Neural cell (in vitro differentiated cells): ENCODE measurements around the gene CD101. TPM values are rescaled to one million over a fixed set of nuclear protein-coding genes. Genes with fewer than 3 reads are reported as not detected.

Source experiments
- H2AFZ ChIP-seq: fragments of 200-600, 300-800 bp; sonication (generic), shearing (Covaris generic); 2 replicates; pipeline ENCODE4 v1.6.0; 2014; ENCODE audit warnings: low read depth, mild to moderate bottlenecking, antibody characterized with exemption, low read length, moderate library complexity
- H3F3A ChIP-seq: fragments of 200-600 bp; shearing (Covaris generic); 2 replicates; pipeline ENCODE4 v1.6.1; 2016; ENCODE audit warnings: mild to moderate bottlenecking, moderate library complexity, mixed read lengths, antibody characterized with exemption, low read length; ENCODE audit not compliant: insufficient read depth, poor library complexity, severe bottlenecking
- H3K27ac ChIP-seq: fragments of 200-600, 300-800 bp; sonication (generic), shearing (Covaris generic); 2 replicates; pipeline ENCODE4 v1.5.1; 2014; ENCODE audit warnings: mild to moderate bottlenecking, low read length, moderate library complexity
- H3K27me3 ChIP-seq: fragments of 300-800, 200-600 bp; sonication (generic), shearing (Covaris generic); 2 replicates; pipeline ENCODE4 v1.6.0; 2014; ENCODE audit warnings: mild to moderate bottlenecking, low read depth, low read length, moderate library complexity; ENCODE audit not compliant: insufficient read depth
- H3K36me3 ChIP-seq: fragments of 300-800, 200-600 bp; sonication (generic), shearing (Covaris generic); 2 replicates; pipeline ENCODE4 v1.5.1; 2014; ENCODE audit warnings: mild to moderate bottlenecking, antibody characterized with exemption, low read length, moderate library complexity; ENCODE audit not compliant: insufficient read depth
- H3K4me2 ChIP-seq: fragments of 300-800, 200-600 bp; sonication (generic), shearing (Covaris generic); 2 replicates; pipeline ENCODE4 v1.6.0; 2014; ENCODE audit warnings: mild to moderate bottlenecking, low read length
- H3K4me3 ChIP-seq: fragments of 300-800, 200-600 bp; sonication (generic), shearing (Covaris generic); 2 replicates; pipeline ENCODE4 v1.5.1; 2014; ENCODE audit warnings: mild to moderate bottlenecking, low read length, moderate library complexity
- H3K79me2 ChIP-seq: fragments of 200-600 bp; shearing (Covaris generic); replicated peaks from 2 replicates; pipeline ENCODE4 v1.6.0; 2014; ENCODE audit warnings: mild to moderate bottlenecking, low read length, moderate library complexity; ENCODE audit not compliant: insufficient read depth
- H3K9ac ChIP-seq: fragments of 300-800, 200-600 bp; sonication (generic), shearing (Covaris generic); 2 replicates; pipeline ENCODE4 v1.6.1; 2016; ENCODE audit warnings: mild to moderate bottlenecking, low read length, mixed read lengths
- H3K9me2 ChIP-seq: fragments of 200-600 bp; shearing (Covaris generic); 2 replicates; pipeline ENCODE4 v1.6.1; 2016; ENCODE audit warnings: mild to moderate bottlenecking, low read length, mixed read lengths; ENCODE audit not compliant: insufficient read depth
- H3K9me3 ChIP-seq: fragments of 200-600, 300-800 bp; sonication (generic), shearing (Covaris generic); 2 replicates; pipeline ENCODE4 v1.6.1; 2016; ENCODE audit warnings: mild to moderate bottlenecking, mixed run types, low read length, moderate library complexity, mixed read lengths
- H4K20me1 ChIP-seq: fragments of 200-600 bp; shearing (Covaris generic); 2 replicates; pipeline ENCODE4 v1.6.1; 2016; ENCODE audit warnings: mild to moderate bottlenecking, mixed run types; ENCODE audit not compliant: insufficient read depth
- EP300 ChIP-seq: fragments of 450-650 bp; conservative IDR thresholded peaks from 2 replicates; pipeline ENCODE4 v1.6.1; 2014; ENCODE audit warnings: antibody characterized with exemption, mild to moderate bottlenecking, moderate library complexity; ENCODE audit not compliant: poor library complexity, severe bottlenecking
- EZH2 ChIP-seq: fragments of 200-600, 300-800 bp; shearing (Covaris generic), sonication (generic); IDR thresholded peaks from 2 replicates; pipeline ENCODE4 v1.6.1; 2014; ENCODE audit warnings: antibody characterized with exemption, low read length, borderline replicate concordance, mild to moderate bottlenecking; ENCODE audit not compliant: insufficient read depth, poor library complexity, severe bottlenecking
- MXI1 ChIP-seq: fragments of 450-650 bp; conservative IDR thresholded peaks from 2 replicates; pipeline ENCODE4 v1.6.1; 2014; ENCODE audit warnings: antibody characterized with exemption, mild to moderate bottlenecking; ENCODE audit not compliant: poor library complexity, severe bottlenecking
- POLR2AphosphoS5 ChIP-seq: IDR thresholded peaks from 2 replicates; pipeline ENCODE4 v1.6.1; 2012
- RAD21 ChIP-seq: fragments of 450-650 bp; conservative IDR thresholded peaks from 2 replicates; pipeline ENCODE4 v1.6.1; 2014; ENCODE audit warnings: antibody characterized with exemption, mild to moderate bottlenecking, moderate library complexity
- REST ChIP-seq: IDR thresholded peaks from 2 replicates; pipeline ENCODE4 v1.6.1; 2012; ENCODE audit warnings: borderline replicate concordance
- SMC3 ChIP-seq: fragments of 450-650 bp; conservative IDR thresholded peaks from 2 replicates; pipeline ENCODE4 v1.6.1; 2014; ENCODE audit warnings: antibody characterized with exemption, mild to moderate bottlenecking, moderate library complexity; ENCODE audit not compliant: poor library complexity
- TAF1 ChIP-seq: IDR thresholded peaks from 2 replicates; pipeline ENCODE4 v1.6.1; 2012; ENCODE audit warnings: low read depth
- polyA plus RNA-seq: library from polyadenylated mRNA; depleted of rRNA; stranded (reverse); fragments of >200 nt; gene quantifications from 2 replicates; pipeline ENCODE4 v1.2.3, GENCODE V29; 2014
- TF ChIP-seq, protein P1 (sequence below): fragments of 450-650 bp; IDR thresholded peaks from 2 replicates; pipeline ENCODE4 v1.5.1; 2014; ENCODE audit warnings: antibody characterized with exemption, mild to moderate bottlenecking, moderate library complexity; ENCODE audit not compliant: poor library complexity, severe bottlenecking

Gene CD101
- polyA plus RNA-seq, 1 donor from 2014 or later = 1.4 TPM

- Histone ChIP-seq H3K4me3 (no peak overlapping the region), H3K9me2 (no peaks in the 10 kb centered on the region), H3K27me3 (no peaks in the 10 kb centered on the region), H3K9ac (no peak overlapping the region), H3K36me3 (no peaks in the 10 kb centered on the region), H3K27ac (no peak overlapping the region), H3K79me2 (no peaks in the 10 kb centered on the region), H3K9me3 (no peaks in the 10 kb centered on the region), H3F3A (no peaks in the 10 kb centered on the region), H2AFZ (no peak overlapping the region), H4K20me1 (no peaks in the 10 kb centered on the region), H3K4me2 (no peak overlapping the region)
- TF ChIP-seq MXI1 (no peak), REST (no peak), EP300 (no peak), TAF1 (no peak), POLR2AphosphoS5 (no peak), RAD21 (no peak), EZH2 (no peak), SMC3 (no peak)
- TF ChIP-seq, protein P1, sequence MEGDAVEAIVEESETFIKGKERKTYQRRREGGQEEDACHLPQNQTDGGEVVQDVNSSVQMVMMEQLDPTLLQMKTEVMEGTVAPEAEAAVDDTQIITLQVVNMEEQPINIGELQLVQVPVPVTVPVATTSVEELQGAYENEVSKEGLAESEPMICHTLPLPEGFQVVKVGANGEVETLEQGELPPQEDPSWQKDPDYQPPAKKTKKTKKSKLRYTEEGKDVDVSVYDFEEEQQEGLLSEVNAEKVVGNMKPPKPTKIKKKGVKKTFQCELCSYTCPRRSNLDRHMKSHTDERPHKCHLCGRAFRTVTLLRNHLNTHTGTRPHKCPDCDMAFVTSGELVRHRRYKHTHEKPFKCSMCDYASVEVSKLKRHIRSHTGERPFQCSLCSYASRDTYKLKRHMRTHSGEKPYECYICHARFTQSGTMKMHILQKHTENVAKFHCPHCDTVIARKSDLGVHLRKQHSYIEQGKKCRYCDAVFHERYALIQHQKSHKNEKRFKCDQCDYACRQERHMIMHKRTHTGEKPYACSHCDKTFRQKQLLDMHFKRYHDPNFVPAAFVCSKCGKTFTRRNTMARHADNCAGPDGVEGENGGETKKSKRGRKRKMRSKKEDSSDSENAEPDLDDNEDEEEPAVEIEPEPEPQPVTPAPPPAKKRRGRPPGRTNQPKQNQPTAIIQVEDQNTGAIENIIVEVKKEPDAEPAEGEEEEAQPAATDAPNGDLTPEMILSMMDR = no peak
Observed at GRCh38 chr1:117029685-117030084, 28.1 kb downstream of the CD101 start.

GRCh38 chr1:117030271-117030877 is 28.8 kb downstream of the CD101 start:
- Histone ChIP-seq H3K9ac (no peak overlapping the region), H3K9me2 (no peaks in the 10 kb centered on the region), H3K27ac (no peak overlapping the region), H3F3A (no peaks in the 10 kb centered on the region), H3K4me3 (no peak overlapping the region), H3K36me3 (no peaks in the 10 kb centered on the region), H3K9me3 (no peaks in the 10 kb centered on the region), H3K27me3 (no peaks in the 10 kb centered on the region), H2AFZ (no peak overlapping the region), H3K79me2 (no peaks in the 10 kb centered on the region), H3K4me2 (no peak overlapping the region), H4K20me1 (no peaks in the 10 kb centered on the region)
- TF ChIP-seq TAF1 (no peak), EZH2 (no peak), POLR2AphosphoS5 (no peak), REST (no peak), MXI1 (no peak), EP300 (no peak), SMC3 (no peak), RAD21 (no peak)
- TF ChIP-seq, protein P1 = no peak
